H1 (cell line): ENCODE measurements around the gene SEMA3E. TPM values are rescaled to one million over a fixed set of nuclear protein-coding genes. Genes with fewer than 3 reads are reported as not detected.
A peak's percentile ranks its signal among the peaks of the same experiment; 100 is the strongest.

ENCODE experiments used
- CTCF ChIA-PET: fragments of 300-600 bp; sonication (Branson Sonifier 250); formaldehyde crosslinking; loops from one replicate; lab custom pipeline; 2021; ENCODE audit not compliant: partially characterized antibody; lab: Charles Lee
- POLR2A ChIA-PET: fragments of 300-600 bp; sonication (Branson Sonifier 250); formaldehyde crosslinking; loops from one replicate; lab custom pipeline; 2021; ENCODE audit warnings: inconsistent platforms; ENCODE audit not compliant: partially characterized antibody; lab: Charles Lee
- DNase-seq, 2 experiments: peaks; one replicate each; pipeline versions ENCODE4 v3.0.0 to v3.0.0-alpha.2; 2010 to 2022; ENCODE audit warnings: low spot score in 2 of 2, low read depth in 1 of 2, mixed read lengths in 1 of 2
- FAIRE-seq: peaks from 2 replicates; lab custom pipeline; 2011; peaks lifted over from hg19 to GRCh38; lab: Jason Lieb, UNC
- H2AFZ ChIP-seq: 2 replicates; pipeline ENCODE4 v1.8.1; 2012; ENCODE audit warnings: low read length, inconsistent platforms
- H2AK5ac ChIP-seq: 2 replicates; pipeline ENCODE4 v1.6.1; 2013; ENCODE audit warnings: low read depth, low read length
- H2BK120ac ChIP-seq: replicated peaks from 2 replicates; pipeline ENCODE3; 2013; ENCODE audit warnings: low read depth, low read length, inconsistent platforms
- H2BK12ac ChIP-seq: 2 replicates; pipeline ENCODE4 v1.6.1; 2013; ENCODE audit warnings: low read depth, low read length
- H2BK15ac ChIP-seq: 2 replicates; pipeline ENCODE4 v1.6.1; 2013; ENCODE audit warnings: low read length
- H2BK20ac ChIP-seq: 2 replicates; pipeline ENCODE4 v1.6.1; 2013; ENCODE audit warnings: low read length
- H2BK5ac ChIP-seq: 2 replicates; pipeline ENCODE4 v1.6.1; 2013; ENCODE audit warnings: low read depth, low read length
- H3K14ac ChIP-seq: 2 replicates; pipeline ENCODE4 v1.6.1; 2013; ENCODE audit warnings: inconsistent platforms; ENCODE audit not compliant: insufficient read length
- H3K18ac ChIP-seq: 2 replicates; pipeline ENCODE4 v1.6.1; 2013; ENCODE audit warnings: low read length; ENCODE audit errors: extremely low read depth
- H3K23ac ChIP-seq: 2 replicates; pipeline ENCODE4 v1.6.1; 2013; ENCODE audit warnings: inconsistent platforms; ENCODE audit not compliant: insufficient read length
- H3K23me2 ChIP-seq: 2 replicates; pipeline ENCODE4 v1.6.1; 2013; ENCODE audit warnings: low read depth, low read length
- H3K27ac ChIP-seq: 2 replicates; pipeline ENCODE4 v1.6.1; 2011; ENCODE audit warnings: low read depth, low read length, inconsistent platforms
- H3K27me3 ChIP-seq, 4 experiments: replicated peaks in 1 of 4; 1 replicate in 1 of 4; 2 replicates in 3 of 4; pipeline versions ENCODE4 v1.6.1 to v1.8.1; 2011 to 2013; ENCODE audit warnings: low read length in 3 of 4, mild to moderate bottlenecking in 3 of 4, inconsistent platforms in 2 of 4, mixed read lengths in 2 of 4, moderate library complexity in 1 of 4; ENCODE audit not compliant: control insufficient read depth in 3 of 4, insufficient read depth in 3 of 4; ENCODE audit errors: extremely low read depth in 1 of 4
- H3K36me3 ChIP-seq, 4 experiments: 2 replicates each; pipeline versions ENCODE4 v1.6.1 to v1.8.1; 2011 to 2013; ENCODE audit warnings: mild to moderate bottlenecking in 4 of 4, low read length in 3 of 4, moderate library complexity in 2 of 4, control low read depth in 1 of 4, inconsistent platforms in 1 of 4; ENCODE audit not compliant: insufficient read depth in 4 of 4, control insufficient read depth in 2 of 4
- H3K4ac ChIP-seq: replicated peaks from 2 replicates; pipeline ENCODE3; 2013; ENCODE audit warnings: low read length, low read depth, mixed read lengths, inconsistent platforms; ENCODE audit not compliant: insufficient read length
- H3K4me1 ChIP-seq, 4 experiments: replicated peaks in 1 of 4; 1 replicate in 1 of 4; 2 replicates in 3 of 4; pipeline versions ENCODE4 v1.6.1 to v1.8.1; 2011 to 2013; ENCODE audit warnings: low read length in 3 of 4, inconsistent platforms in 2 of 4, mixed read lengths in 1 of 4; ENCODE audit not compliant: insufficient read depth in 4 of 4, control insufficient read depth in 3 of 4
- H3K4me2 ChIP-seq, 2 experiments: 2 replicates each; pipeline versions ENCODE4 v1.6.1 to v1.8.1; 2011 to 2013; ENCODE audit warnings: low read depth in 2 of 2, low read length in 2 of 2, control low read depth in 1 of 2, inconsistent platforms in 1 of 2, mild to moderate bottlenecking in 1 of 2; ENCODE audit not compliant: insufficient read depth in 1 of 2
- H3K4me3 ChIP-seq, 4 experiments: fragments of 200-600, 300-600 bp in 1 of 4; sonication (generic), shearing (Covaris generic), sonication (Bioruptor Twin) in 1 of 4; 2 replicates each; pipeline versions ENCODE4 v1.5.1 to v1.8.1; 2011 to 2016; ENCODE audit warnings: low read length in 4 of 4, low read depth in 3 of 4, control low read depth in 2 of 4, inconsistent platforms in 2 of 4, mild to moderate bottlenecking in 2 of 4, mixed read lengths in 1 of 4, moderate library complexity in 1 of 4; ENCODE audit not compliant: insufficient read depth in 2 of 4; ENCODE audit errors: extremely low read depth in 1 of 4
- H3K56ac ChIP-seq: replicated peaks from 2 replicates; pipeline ENCODE3; 2013; ENCODE audit warnings: low read depth, mild to moderate bottlenecking, mixed read lengths, low read length, inconsistent platforms; ENCODE audit not compliant: insufficient read length
- H3K79me1 ChIP-seq: 2 replicates; pipeline ENCODE4 v1.6.1; 2013; ENCODE audit warnings: low read depth, low read length, control low read depth
- H3K79me2 ChIP-seq, 2 experiments: 2 replicates each; pipeline versions ENCODE4 v1.6.1 to v1.8.1; 2012 to 2013; ENCODE audit warnings: low read length in 2 of 2, mild to moderate bottlenecking in 2 of 2, inconsistent platforms in 1 of 2; ENCODE audit not compliant: insufficient read depth in 2 of 2, control insufficient read depth in 1 of 2
- H3K9ac ChIP-seq, 4 experiments: replicated peaks in 1 of 4; 1 replicate in 1 of 4; 2 replicates in 3 of 4; pipeline versions ENCODE4 v1.6.1 to v1.8.1; 2011 to 2013; ENCODE audit warnings: low read depth in 3 of 4, low read length in 3 of 4, control low read depth in 2 of 4, mild to moderate bottlenecking in 2 of 4, moderate library complexity in 2 of 4, inconsistent platforms in 1 of 4; ENCODE audit errors: extremely low read depth in 1 of 4
- H3K9me3 ChIP-seq, 2 experiments: 2 replicates each; pipeline versions ENCODE4 v1.6.1 to v1.8.1; 2012 to 2013; ENCODE audit warnings: mild to moderate bottlenecking in 2 of 2, moderate library complexity in 2 of 2, control low read depth in 1 of 2, inconsistent platforms in 1 of 2, low read depth in 1 of 2, low read length in 1 of 2, mixed read lengths in 1 of 2; ENCODE audit not compliant: insufficient read depth in 2 of 2
- H4K20me1 ChIP-seq, 2 experiments: replicated peaks in 1 of 2; 2 replicates each; pipeline versions ENCODE3 to v1.8.1; 2011 to 2013; ENCODE audit warnings: inconsistent platforms in 2 of 2, low read length in 2 of 2, mild to moderate bottlenecking in 1 of 2; ENCODE audit not compliant: insufficient read depth in 2 of 2, control insufficient read depth in 1 of 2
- H4K5ac ChIP-seq: 2 replicates; pipeline ENCODE4 v1.6.1; 2013; ENCODE audit warnings: low read length, low read depth, mixed read lengths, inconsistent platforms; ENCODE audit not compliant: insufficient read length
- H4K8ac ChIP-seq: 2 replicates; pipeline ENCODE4 v1.8.0; 2013; ENCODE audit warnings: mild to moderate bottlenecking, moderate library complexity, low read length, inconsistent platforms; ENCODE audit not compliant: insufficient read depth; ENCODE audit errors: extremely low read depth
- H4K91ac ChIP-seq: replicated peaks from 2 replicates; pipeline ENCODE3; 2013; ENCODE audit warnings: low read length, mixed read lengths, inconsistent platforms; ENCODE audit not compliant: insufficient read length
- MAFK ChIP-seq: IDR thresholded peaks from 2 replicates; pipeline ENCODE4 v1.6.1; 2012; ENCODE audit warnings: low read depth, mild to moderate bottlenecking, improper control_type of control experiment, low read length
- POLR2A ChIP-seq, 2 experiments: IDR thresholded peaks; 1 replicate in 1 of 2; 2 replicates in 1 of 2; pipeline ENCODE4 v1.6.1; 2011; ENCODE audit warnings: low read depth in 2 of 2, low read length in 2 of 2, mild to moderate bottlenecking in 2 of 2; ENCODE audit errors: control extremely low read depth in 1 of 2
- TAF7 ChIP-seq: optimal IDR thresholded peaks from 2 replicates; pipeline ENCODE3; 2011; ENCODE audit warnings: low read depth, mild to moderate bottlenecking, inconsistent platforms, low read length, moderate library complexity, borderline replicate concordance
- whole genome bisulfite sequencing, 2 experiments: shearing (Covaris generic) in 1 of 2; methylation state at CpG; one replicate each; pipeline versions ENCODE4 v1.1.6 to v1.1.7; 2013 to 2015; ENCODE audit warnings: low lambda C conversion rate in 2 of 2, mixed read lengths in 2 of 2, inconsistent platforms in 1 of 2, low coverage in 1 of 2, missing lambda C conversion rate in 1 of 2; ENCODE audit not compliant: insufficient replicate concordance in 2 of 2, insufficient coverage in 1 of 2, insufficient read length in 1 of 2; ENCODE audit errors: extremely low coverage in 1 of 2, missing lambda C conversion rate in 1 of 2; 5-methylcytosine and 5-hydroxymethylcytosine counted together
- polyA plus RNA-seq, 7 experiments: library from polyadenylated mRNA; depleted of rRNA in 3 of 7; stranded (reverse) in 5 of 7; unstranded in 2 of 7; fragments of >200 nt in 5 of 7; fragments of 200-250 nt in 2 of 7; gene quantifications; 1 replicate in 5 of 7; 2 replicates in 1 of 7; 4 replicates in 1 of 7; pipeline versions ENCODE4 v1.2.1 to v1.2.3, GENCODE V29; 2011 to 2013; ENCODE audit warnings: missing spikeins in 2 of 7, mixed read lengths in 2 of 7
- total RNA-seq: library from RNA; stranded (reverse); fragmentation: NEBNext Ultra II Directional; extraction: Animal tissue kit (Norgen Biotek cat#: 25700); gene quantifications from 2 replicates; pipeline ENCODE4 v1.2.1, GENCODE V29; 2021

The SEMA3E gene
- total and polyA plus RNA-seq, 2 of the 8 experiments (the other 6 are each of a cell fraction or from before 2014, with no cell fraction given): 0.93 to 0.94 TPM

DNA sequence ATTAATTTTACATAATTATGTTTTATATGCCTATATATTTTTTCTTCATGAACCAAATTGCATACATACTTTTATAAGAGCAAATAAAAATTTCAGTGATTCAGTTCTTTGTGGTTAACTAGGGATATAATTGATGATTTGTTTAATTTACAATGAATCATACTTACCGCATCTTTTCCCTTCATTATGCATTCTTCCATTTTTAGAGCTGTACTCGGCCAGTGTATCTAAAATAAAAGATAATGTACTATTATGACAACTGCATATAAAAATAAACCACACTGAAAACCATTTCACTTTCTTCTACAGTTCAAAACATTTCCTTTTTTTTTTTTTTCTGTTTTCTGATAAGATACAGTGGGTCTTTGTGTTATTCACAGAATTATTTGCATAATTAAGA, 179.9 kb downstream of the SEMA3E start:
- no peak overlapping the region for H3K4ac ChIP-seq

More for the DNA sequence above, 179.9 kb downstream of the SEMA3E start:
- POLR2A ChIA-PET: interaction anchor here (0.6 to 5.8 kb wide), 7 partner anchors 8 to 54 kb away, joined by 3 to 135 read pairs (median 3); no protein-coding TSS in a partner anchor
- Histone ChIP-seq H4K8ac (no peak overlapping the region), H2BK12ac (no peak overlapping the region), H2BK20ac (no peak overlapping the region), H4K5ac (no peak overlapping the region), H2BK5ac (no peak overlapping the region), H3K56ac (no peak overlapping the region), H3K4me1 (peaks cover 0 to 11% (median 3%) of the 10 kb centered on the region in 4 experiments; a peak in 3 of 7 replicates), H3K79me1 (no peaks in the 10 kb centered on the region), H4K20me1 (peaks cover 1 to 3% of the 10 kb centered on the region in 2 experiments), H4K91ac (no peak overlapping the region), H3K18ac (no peak overlapping the region), H3K9ac (no peak overlapping the region), H3K79me2 (no peaks in the 10 kb centered on the region; a peak in 1 of 4 replicates), H3K4me3 (no peak overlapping the region), H3K23me2 (no peaks in the 10 kb centered on the region), H2BK15ac (no peak overlapping the region), H3K14ac (no peak overlapping the region), H3K27me3 (peaks cover 0 to 1% (median 0%) of the 10 kb centered on the region in 4 experiments; a peak in 1 of 7 replicates), H3K27ac (no peak overlapping the region), H3K4me2 (no peak overlapping the region; a peak in 1 of 4 replicates), H2AFZ (no peak overlapping the region), H3K36me3 (peaks cover 0 to 19% (median 7%) of the 10 kb centered on the region in 4 experiments; a peak in 3 of 8 replicates), H2BK120ac (no peak overlapping the region), H2AK5ac (no peak overlapping the region), H3K23ac (no peak overlapping the region), H3K9me3 (no peaks in the 10 kb centered on the region)
- DNase-seq (no peak), FAIRE-seq (no peak)
- TF ChIP-seq POLR2A (IDR thresholded peaks at IDR 0.05; ENCODE audit: control extremely low read depth in 1 of 2, low read depth in 2 of 2, low read length in 2 of 2) (peak in 1 of 2 experiments; percentile 32; a peak in 1 of 3 replicates), MAFK (no peak), TAF7 (no peak)
- 85% methylated on average over 2 of the region's 2 CpGs; no CpG with 5 or more reads in 1 of the 2 experiments for WGBS, 2 experiments
- CTCF ChIA-PET: interaction anchor here (0.7 kb wide), 1 partner anchor 187 kb away, joined by 3 read pairs; no protein-coding TSS in a partner anchor
